HCT116 (cell line): ENCODE measurements around the gene KIAA0232. TPM values are rescaled to one million over a fixed set of nuclear protein-coding genes. Genes with fewer than 3 reads are reported as not detected.

ENCODE experiments used
- ATAC-seq: fragments of 200-7000 bp; cut with Tn5 transposase; 2 replicates; pipeline ENCODE4 v1.9.1; 2020; ENCODE audit warnings: mild to moderate bottlenecking, moderate library complexity
- BruUV-seq: library from RNA; stranded (reverse); fragments of 400-500 nt; replicated peaks from 2 replicates; lab custom pipeline; 2021; lab: Mats Ljungman, UMichigan
- CTCF ChIA-PET: fragments of 300-600 bp; sonication (Branson Sonifier 250); formaldehyde crosslinking; loops from one replicate; lab custom pipeline; 2021; ENCODE audit warnings: antibody characterized with exemption; lab: Charles Lee
- POLR2A ChIA-PET: fragments of 300-600, 350-600 bp; sonication (Branson Sonifier 250); formaldehyde crosslinking; loops from one replicate; lab custom pipeline; 2021; ENCODE audit warnings: antibody characterized with exemption; lab: Charles Lee
- RAD21 ChIA-PET, 2 experiments: fragments of 300-600 bp; sonication (Branson Sonifier 250); formaldehyde crosslinking; loops; one replicate each; lab custom pipeline; 2023; ENCODE audit warnings: low total read pairs in 2 of 2; ENCODE audit not compliant: uncharacterized antibody in 2 of 2, unreplicated experiment in 2 of 2, low non-redundant PET in 1 of 2; lab: Charles Lee
- DNase-seq: peaks from one replicate; pipeline ENCODE4 v3.0.0-alpha.2; 2010; ENCODE audit warnings: low read depth, low spot score
- H2AFZ ChIP-seq: fragments of 200-600 bp; shearing (Covaris generic), sonication (generic); 2 replicates; pipeline ENCODE4 v1.6.1; 2017; ENCODE audit warnings: low read depth, mixed run types, mixed read lengths, antibody characterized with exemption, low read length; ENCODE audit not compliant: poor library complexity, severe bottlenecking
- H3K27ac ChIP-seq: 2 replicates; pipeline ENCODE4 v1.5.1; 2012; ENCODE audit warnings: low read depth, low read length
- H3K27me3 ChIP-seq: fragments of 200-600 bp; sonication (generic); 2 replicates; pipeline ENCODE4 v1.6.1; 2016; ENCODE audit warnings: mixed run types, low read length, mixed read lengths; ENCODE audit not compliant: insufficient read depth
- H3K36me3 ChIP-seq, 2 experiments: fragments of 200-500 bp in 1 of 2; fragments of 200-600 bp in 1 of 2; sonication (Bioruptor generic) in 1 of 2; sonication (generic) in 1 of 2; 2 replicates each; pipeline versions ENCODE4 v1.5.1 to v1.6.1; 2014 to 2016; ENCODE audit warnings: low read length in 2 of 2, inconsistent platforms in 1 of 2, mixed read lengths in 1 of 2, mixed run types in 1 of 2; ENCODE audit not compliant: insufficient read depth in 2 of 2, control insufficient read depth in 1 of 2
- H3K4me1 ChIP-seq, 2 experiments: fragments of 200-600 bp in 1 of 2; sonication (generic) in 1 of 2; 2 replicates each; pipeline versions ENCODE4 v1.5.1 to v1.6.1; 2012 to 2017; ENCODE audit warnings: low read length in 2 of 2, inconsistent platforms in 1 of 2, mild to moderate bottlenecking in 1 of 2, mixed read lengths in 1 of 2, mixed run types in 1 of 2, moderate library complexity in 1 of 2; ENCODE audit not compliant: insufficient read depth in 2 of 2, control insufficient read depth in 1 of 2
- H3K4me2 ChIP-seq: fragments of 200-600 bp; sonication (generic); 2 replicates; pipeline ENCODE4 v1.6.1; 2017; ENCODE audit warnings: mixed run types, low read length, mixed read lengths
- H3K4me3 ChIP-seq, 2 experiments: fragments of 200-600 bp in 1 of 2; sonication (generic) in 1 of 2; replicated peaks in 1 of 2; 2 replicates each; pipeline ENCODE4 v1.5.1; 2011 to 2016; ENCODE audit warnings: low read length in 2 of 2, control low read depth in 1 of 2, low read depth in 1 of 2, mild to moderate bottlenecking in 1 of 2, mixed read lengths in 1 of 2, mixed run types in 1 of 2
- H3K79me2 ChIP-seq: fragments of 200-600 bp; sonication (generic); 2 replicates; pipeline ENCODE4 v1.6.1; 2017; ENCODE audit warnings: mild to moderate bottlenecking, mixed run types, low read length, moderate library complexity, mixed read lengths; ENCODE audit not compliant: insufficient read depth
- H3K9ac ChIP-seq: fragments of 200-600 bp; sonication (generic); 2 replicates; pipeline ENCODE4 v1.6.1; 2016; ENCODE audit warnings: low read length, mixed read lengths
- H3K9me2 ChIP-seq: fragments of 200-600 bp; sonication (generic), shearing (Covaris generic); 2 replicates; pipeline ENCODE4 v1.6.1; 2017; ENCODE audit warnings: mixed run types, mild to moderate bottlenecking, moderate library complexity; ENCODE audit not compliant: insufficient read depth
- H3K9me3 ChIP-seq, 2 experiments: fragments of 200-500 bp in 1 of 2; fragments of 200-600 bp in 1 of 2; sonication (Bioruptor generic) in 1 of 2; sonication (generic) in 1 of 2; 2 replicates each; pipeline ENCODE4 v1.6.1; 2014 to 2017; ENCODE audit warnings: low read length in 2 of 2, mixed read lengths in 2 of 2, inconsistent platforms in 1 of 2, low read depth in 1 of 2, mild to moderate bottlenecking in 1 of 2, mixed run types in 1 of 2, moderate library complexity in 1 of 2; ENCODE audit not compliant: control insufficient read depth in 1 of 2, insufficient read depth in 1 of 2
- H4K20me1 ChIP-seq: fragments of 200-600 bp; sonication (generic), shearing (Covaris generic); 2 replicates; pipeline ENCODE4 v1.6.1; 2017; ENCODE audit warnings: mixed run types, mild to moderate bottlenecking, moderate library complexity; ENCODE audit not compliant: insufficient read depth
- ELF1 ChIP-seq: IDR thresholded peaks from 2 replicates; pipeline ENCODE4 v1.6.1; 2012; ENCODE audit warnings: low read depth, borderline replicate concordance
- EZH2 ChIP-seq: fragments of 200-600 bp; sonication (generic); IDR thresholded peaks from 2 replicates; pipeline ENCODE4 v1.6.1; 2017; ENCODE audit warnings: antibody characterized with exemption, mixed run types
- JUND ChIP-seq: IDR thresholded peaks from 2 replicates; pipeline ENCODE4 v1.6.1; 2012
- SIN3A ChIP-seq: IDR thresholded peaks from 2 replicates; pipeline ENCODE4 v1.6.1; 2012; ENCODE audit warnings: low read depth
- SP1 ChIP-seq: IDR thresholded peaks from 2 replicates; pipeline ENCODE4 v1.6.1; 2012; ENCODE audit warnings: low read depth
- SRF ChIP-seq: IDR thresholded peaks from 2 replicates; pipeline ENCODE4 v1.6.1; 2012; ENCODE audit warnings: low read depth
- TCF7L2 ChIP-seq: IDR thresholded peaks from 2 replicates; pipeline ENCODE4 v1.7.0; 2011; ENCODE audit warnings: borderline replicate concordance, inconsistent platforms; ENCODE audit not compliant: insufficient read depth, insufficient read length; ENCODE audit errors: extremely low read depth
- YY1 ChIP-seq: IDR thresholded peaks from 2 replicates; pipeline ENCODE4 v1.6.1; 2011; ENCODE audit warnings: low read length, low read depth, moderate library complexity, mild to moderate bottlenecking; ENCODE audit not compliant: insufficient replicate concordance; ENCODE audit errors: extremely low read depth
- ZFX ChIP-seq: fragments of 450-650 bp; IDR thresholded peaks from 2 replicates; pipeline ENCODE4 v1.6.1; 2017
- ZNF274 ChIP-seq: fragments of 200-500 bp; sonication (Bioruptor generic); IDR thresholded peaks from 2 replicates; pipeline ENCODE4 v1.6.1; 2014; ENCODE audit warnings: mild to moderate bottlenecking, low read depth, low read length, inconsistent platforms
- intact Hi-C: fragments of 100-400 bp; cut with micrococcal nuclease; formaldehyde crosslinking; loops from 2 replicates; pipeline ENCODE4 v1.10.0; 2022
- total RNA-seq: library from RNA; stranded (reverse); gene quantifications from one replicate; pipeline ENCODE4 v1.2.1, GENCODE V29; 2021; ENCODE audit not compliant: unreplicated experiment

KIAA0232 gene
- total RNA-seq, 1 experiment from 2014 or later: 18.1 TPM

GRCh38 chr4:6752486-6752829 is 30.1 kb upstream of the KIAA0232 start:
- Histone ChIP-seq H3K9me2 (no peaks in the 10 kb centered on the region), H3K9ac (no peak overlapping the region), H3K9me3 (no peaks in the 10 kb centered on the region), H3K79me2 (no peaks in the 10 kb centered on the region), H3K27me3 (no peaks in the 10 kb centered on the region), H4K20me1 (no peaks in the 10 kb centered on the region), H3K4me2 (no peak overlapping the region), H3K36me3 (no peaks in the 10 kb centered on the region), H3K4me3 (no peak overlapping the region), H3K27ac (no peak overlapping the region), H2AFZ (peak overlapping the region; percentile 44), H3K4me1 (peaks cover 23 to 58% of the 10 kb centered on the region in 2 experiments)
- TF ChIP-seq SRF: no peak
- no peak for TF ChIP-seq SIN3A
- no peak for TF ChIP-seq SP1
- TF ChIP-seq EZH2: no peak
- RAD21 ChIA-PET: no interaction called here
- no peak for ATAC-seq
- CTCF ChIA-PET: no interaction called here
- intact Hi-C loops: no loop called here
- BruUV-seq: no TSS peak
- POLR2A ChIA-PET: no interaction called here
- DNase-seq: no peak

DNA sequence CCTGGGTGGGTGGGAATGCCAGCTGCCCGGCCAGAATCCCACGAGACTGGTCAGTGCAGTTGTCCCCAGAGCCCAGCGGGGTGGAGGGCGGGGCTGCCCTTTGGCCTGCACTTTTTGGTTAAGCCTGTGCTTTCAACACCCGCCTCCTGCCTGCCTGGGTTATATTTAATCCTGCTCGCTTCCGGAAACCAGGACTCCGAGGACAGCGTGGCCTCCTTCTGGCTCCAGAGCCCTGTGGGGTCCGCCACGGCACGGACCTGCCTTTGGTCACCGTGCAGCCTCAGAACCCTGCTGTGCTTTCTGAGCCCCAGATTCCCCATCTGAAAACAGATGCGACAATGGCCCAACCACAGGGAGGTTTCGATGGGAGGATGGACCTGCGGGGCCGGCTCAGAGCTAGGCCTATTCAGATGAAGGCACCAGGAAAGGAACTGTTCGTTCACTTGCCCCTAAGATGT is 29.4 kb upstream of the KIAA0232 start:
- BruUV-seq: no TSS peak
- Histone ChIP-seq H3K4me2 (peak overlapping the region; percentile 9; the same call in 1 of the 2 replicates), H3K79me2 (no peaks in the 10 kb centered on the region), H3K9me2 (no peaks in the 10 kb centered on the region), H2AFZ (no peak overlapping the region), H3K9me3 (no peaks in the 10 kb centered on the region), H3K27ac (no peak overlapping the region), H3K9ac (no peak overlapping the region), H3K36me3 (no peaks in the 10 kb centered on the region), H3K4me1 (peaks cover 19 to 51% of the 10 kb centered on the region in 2 experiments), H4K20me1 (no peaks in the 10 kb centered on the region), H3K27me3 (no peaks in the 10 kb centered on the region), H3K4me3 (no peak overlapping the region)
- TF ChIP-seq ZFX: no peak
- no peak for TF ChIP-seq ELF1
- TF ChIP-seq JUND: no peak
- no peak for TF ChIP-seq ZNF274
- no peak for TF ChIP-seq YY1
- TF ChIP-seq TCF7L2: no peak
- TF ChIP-seq SRF: no peak
- no peak for TF ChIP-seq SIN3A
- ChIA-PET CTCF (no interaction called here), POLR2A (no interaction called here), RAD21 (no interaction called here)
- DNase-seq (no peak), ATAC-seq (no peak)
- intact Hi-C loops: no loop called here
